ENCODE measurements around the gene DHX8.

DNA sequence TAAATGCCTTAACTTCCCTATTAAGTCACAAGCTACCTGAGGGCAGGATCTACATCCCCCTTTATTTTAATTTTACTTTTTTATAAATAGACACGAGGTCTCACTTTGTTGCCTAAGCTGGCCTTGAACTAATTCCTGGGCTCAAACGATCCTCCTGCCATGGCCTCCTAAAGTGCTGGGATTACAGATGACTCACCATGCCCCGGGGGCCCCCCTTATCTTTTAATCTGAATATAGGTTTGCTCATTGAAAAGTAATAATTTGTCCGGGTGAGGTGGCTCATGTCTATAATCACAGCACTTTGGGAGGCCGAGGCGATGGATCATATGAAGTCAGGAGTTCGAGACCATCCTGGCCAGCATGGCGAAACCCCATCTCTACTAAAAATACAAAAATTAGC, 48.2 kb downstream of the DHX8 start:
- TF ChIP-seq, protein P1, sequence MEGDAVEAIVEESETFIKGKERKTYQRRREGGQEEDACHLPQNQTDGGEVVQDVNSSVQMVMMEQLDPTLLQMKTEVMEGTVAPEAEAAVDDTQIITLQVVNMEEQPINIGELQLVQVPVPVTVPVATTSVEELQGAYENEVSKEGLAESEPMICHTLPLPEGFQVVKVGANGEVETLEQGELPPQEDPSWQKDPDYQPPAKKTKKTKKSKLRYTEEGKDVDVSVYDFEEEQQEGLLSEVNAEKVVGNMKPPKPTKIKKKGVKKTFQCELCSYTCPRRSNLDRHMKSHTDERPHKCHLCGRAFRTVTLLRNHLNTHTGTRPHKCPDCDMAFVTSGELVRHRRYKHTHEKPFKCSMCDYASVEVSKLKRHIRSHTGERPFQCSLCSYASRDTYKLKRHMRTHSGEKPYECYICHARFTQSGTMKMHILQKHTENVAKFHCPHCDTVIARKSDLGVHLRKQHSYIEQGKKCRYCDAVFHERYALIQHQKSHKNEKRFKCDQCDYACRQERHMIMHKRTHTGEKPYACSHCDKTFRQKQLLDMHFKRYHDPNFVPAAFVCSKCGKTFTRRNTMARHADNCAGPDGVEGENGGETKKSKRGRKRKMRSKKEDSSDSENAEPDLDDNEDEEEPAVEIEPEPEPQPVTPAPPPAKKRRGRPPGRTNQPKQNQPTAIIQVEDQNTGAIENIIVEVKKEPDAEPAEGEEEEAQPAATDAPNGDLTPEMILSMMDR (IDR thresholded peaks at IDR 0.05): no peak
- TF ChIP-seq POLR2A (IDR thresholded peaks at IDR 0.05): no peak
